Glutamatergic neuron (in vitro differentiated cells): ENCODE data around the gene PTPRN. TPM values are rescaled to one million over a fixed set of nuclear protein-coding genes. Genes with fewer than 3 reads are reported as not detected.

Source experiments
- DNase-seq: peaks from one replicate; pipeline ENCODE4 v3.0.0; 2022
- H3K27ac Mint-ChIP-seq: one replicate; pipeline ENCODE4 v1.8.0; 2020; ENCODE audit warnings: mild to moderate bottlenecking, mixed read lengths, inconsistent platforms; ENCODE audit not compliant: unreplicated experiment
- H3K27me3 Mint-ChIP-seq: one replicate; pipeline ENCODE4 v1.8.0; 2020; ENCODE audit warnings: mild to moderate bottlenecking, moderate library complexity, mixed read lengths, inconsistent platforms; ENCODE audit not compliant: unreplicated experiment
- H3K36me3 Mint-ChIP-seq: one replicate; pipeline ENCODE4 v1.8.0; 2020; ENCODE audit warnings: mild to moderate bottlenecking, mixed read lengths, inconsistent platforms; ENCODE audit not compliant: unreplicated experiment
- H3K4me1 Mint-ChIP-seq: one replicate; pipeline ENCODE4 v1.8.0; 2020; ENCODE audit warnings: mild to moderate bottlenecking, low read depth, mixed read lengths, inconsistent platforms; ENCODE audit not compliant: unreplicated experiment
- H3K4me3 Mint-ChIP-seq: one replicate; pipeline ENCODE4 v1.8.0; 2020; ENCODE audit warnings: mild to moderate bottlenecking, mixed read lengths, inconsistent platforms; ENCODE audit not compliant: unreplicated experiment
- H3K9me3 Mint-ChIP-seq: one replicate; pipeline ENCODE4 v1.8.0; 2020; ENCODE audit warnings: mild to moderate bottlenecking, moderate library complexity, mixed read lengths, inconsistent platforms; ENCODE audit not compliant: unreplicated experiment
- CTCF ChIP-seq: fragments of 200-600 bp; sonication (generic); IDR thresholded peaks from one replicate; pipeline ENCODE4 v1.5.0; 2021; ENCODE audit not compliant: partially characterized antibody, unreplicated experiment
- total RNA-seq: library from RNA; stranded (reverse); fragmentation: NEBNext Ultra II Directional; extraction: Animal tissue kit (Norgen Biotek cat#: 25700); gene quantifications from one replicate; pipeline ENCODE4 v1.2.1, GENCODE V29; 2021; ENCODE audit not compliant: unreplicated experiment

Gene PTPRN
- total RNA-seq, 1 donor from 2014 or later: 104 TPM

DNA sequence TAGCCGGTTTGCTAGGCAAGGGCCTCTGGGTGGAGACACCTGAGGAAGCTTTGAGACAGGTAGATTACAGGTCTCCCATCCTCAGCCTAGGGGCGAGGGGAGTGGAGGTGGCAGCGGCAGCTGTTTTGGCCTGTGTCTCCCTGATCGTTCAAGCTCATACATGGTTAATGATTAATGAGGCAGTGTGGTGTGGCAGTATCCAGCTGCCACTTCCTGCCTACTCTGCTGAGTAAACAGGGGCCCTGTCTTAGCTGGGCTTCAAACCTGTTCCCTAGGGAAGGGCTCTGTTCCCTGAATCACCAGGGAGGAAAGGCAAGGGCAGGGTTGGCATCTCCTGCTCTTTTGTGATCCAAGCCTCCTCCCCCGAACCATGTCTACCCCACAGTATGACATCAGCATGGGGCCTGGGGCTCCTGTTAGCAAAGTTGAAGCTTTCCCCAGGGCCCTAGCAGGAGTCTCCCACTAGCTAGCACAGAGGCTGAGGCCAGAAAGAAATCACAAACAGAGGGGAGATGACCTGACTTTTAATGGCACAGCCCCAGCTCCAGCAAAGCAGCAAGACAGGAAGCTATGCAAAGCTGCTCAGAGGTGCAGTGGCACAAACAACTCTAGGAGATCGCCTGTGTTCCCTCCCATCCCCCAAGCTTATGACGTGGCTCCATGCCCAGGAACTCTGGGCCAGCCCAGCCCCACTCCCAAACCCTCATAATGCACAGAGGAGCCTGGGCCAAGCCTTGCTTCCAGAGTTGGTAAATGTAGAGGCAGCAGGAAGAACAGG, 59.8 kb downstream of the PTPRN start:
- Mint-ChIP-seq H3K9me3 (peaks cover 8% of the 10 kb centered on the region), H3K4me3 (no peak overlapping the region), H3K27me3 (peaks cover 4% of the 10 kb centered on the region), H3K36me3 (no peaks in the 10 kb centered on the region), H3K27ac (peak overlapping the region; percentile 70), H3K4me1 (peaks cover 21% of the 10 kb centered on the region)
- no peak for DNase-seq
- no peak for TF ChIP-seq CTCF

DNA sequence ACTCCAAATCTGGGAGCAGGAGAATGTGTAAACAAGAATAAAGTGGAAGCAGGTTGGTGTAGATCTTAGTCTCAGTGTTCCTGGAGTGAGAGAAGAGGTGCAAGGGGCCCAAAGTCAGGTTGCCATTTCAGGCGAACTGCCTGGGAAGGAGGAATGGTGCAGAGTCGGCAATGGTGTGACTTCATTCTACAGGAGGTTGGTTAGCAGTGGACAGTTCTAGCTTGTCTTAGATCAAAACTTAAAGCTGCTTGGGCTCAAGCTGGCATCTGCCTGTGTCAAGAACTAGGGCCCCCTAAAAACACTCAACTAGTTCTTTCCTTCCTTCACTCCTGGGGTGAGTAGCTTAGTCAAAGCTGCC, 60.4 kb downstream of the PTPRN start:
- peak overlapping the region; percentile 34 for H3K4me3 Mint-ChIP-seq
- no peak for TF ChIP-seq CTCF
- no peak for DNase-seq
- peaks cover 10% of the 10 kb centered on the region for H3K9me3 Mint-ChIP-seq
- H3K27me3 Mint-ChIP-seq: peaks cover 4% of the 10 kb centered on the region
- H3K27ac Mint-ChIP-seq: peak overlapping the region; percentile 56
- H3K36me3 Mint-ChIP-seq: no peaks in the 10 kb centered on the region
- H3K4me1 Mint-ChIP-seq: peaks cover 21% of the 10 kb centered on the region

GRCh38 chr2:219247678-219248642, 61.2 kb downstream of the PTPRN start:
- no peak for TF ChIP-seq CTCF
- H3K27ac Mint-ChIP-seq: peak overlapping the region; percentile 22
- no peaks in the 10 kb centered on the region for H3K36me3 Mint-ChIP-seq
- H3K9me3 Mint-ChIP-seq: peaks cover 11% of the 10 kb centered on the region
- H3K4me3 Mint-ChIP-seq: no peak overlapping the region
- peaks cover 4% of the 10 kb centered on the region for H3K27me3 Mint-ChIP-seq
- peaks cover 21% of the 10 kb centered on the region for H3K4me1 Mint-ChIP-seq
- DNase-seq: no peak

GRCh38 chr2:219246559-219246958, 62.6 kb downstream of the PTPRN start:
- Mint-ChIP-seq H3K27ac (peak overlapping the region; percentile 62), H3K9me3 (peaks cover 6% of the 10 kb centered on the region), H3K36me3 (no peaks in the 10 kb centered on the region), H3K4me3 (peak overlapping the region; percentile 97), H3K4me1 (peaks cover 15% of the 10 kb centered on the region), H3K27me3 (peaks cover 1% of the 10 kb centered on the region)
- no peak for DNase-seq
- TF ChIP-seq CTCF: no peak
